Gastroesophageal sphincter (tissue), 4 donors: ENCODE results near the gene SOX8. TPM values are rescaled to one million over a fixed set of nuclear protein-coding genes. Genes with fewer than 3 reads are reported as not detected.

ENCODE experiments used
- ATAC-seq: fragments of 150-250 bp; one replicate; pipeline ENCODE4 v1.9.1; 2016; ENCODE audit warnings: mild to moderate bottlenecking, moderate library complexity
- H3K27ac ChIP-seq, 4 donors: fragments of 200-600 bp; sonication (generic) in 3 of 4; 1 replicate in 3 of 4; 2 replicates in 1 of 4; pipeline ENCODE4 v1.5.1; 2016 to 2019
- H3K27me3 ChIP-seq: fragments of 200-600 bp; sonication (generic); one replicate; pipeline ENCODE4 v1.5.1; 2019
- H3K36me3 ChIP-seq, 2 donors: fragments of 200-600 bp; sonication (generic); one replicate each; pipeline ENCODE4 v1.5.1; 2019; ENCODE audit warnings: control low read depth in 1 of 2
- H3K4me1 ChIP-seq, 3 donors: fragments of 200-600 bp; sonication (generic); 1 replicate in 2 of 3; 2 replicates in 1 of 3; pipeline ENCODE4 v1.5.1; 2016 to 2019; ENCODE audit warnings: control low read depth in 2 of 3
- H3K4me3 ChIP-seq, 2 donors: fragments of 200-600 bp; sonication (generic); one replicate each; pipeline ENCODE4 v1.5.1; 2019; ENCODE audit warnings: mild to moderate bottlenecking in 1 of 2, moderate library complexity in 1 of 2
- H3K9me3 ChIP-seq, 3 donors: fragments of 200-600 bp; sonication (generic); one replicate each; pipeline ENCODE4 v1.5.1; 2017 to 2019; ENCODE audit warnings: control low read depth in 2 of 3
- CTCF ChIP-seq, 4 experiments: fragments of 200-600 bp in 2 of 4; fragments of 450-650 bp in 2 of 4; sonication (generic) in 1 of 4; IDR thresholded peaks; one replicate each; pipeline ENCODE4 v1.5.1; 2017 to 2019; ENCODE audit warnings: antibody characterized with exemption in 4 of 4, mild to moderate bottlenecking in 2 of 4, moderate library complexity in 2 of 4
- EP300 ChIP-seq: sonication (generic); formaldehyde crosslinking; IDR thresholded peaks from one replicate; pipeline ENCODE4 v1.6.1; 2017; ENCODE audit warnings: antibody characterized with exemption, mild to moderate bottlenecking
- POLR2A ChIP-seq, 2 donors: fragments of 450-650 bp; IDR thresholded peaks; one replicate each; pipeline ENCODE4 v1.6.1; 2017; ENCODE audit warnings: antibody characterized with exemption in 2 of 2, mild to moderate bottlenecking in 2 of 2, moderate library complexity in 1 of 2
- POLR2AphosphoS5 ChIP-seq: sonication (generic); formaldehyde crosslinking; IDR thresholded peaks from one replicate; pipeline ENCODE4 v1.6.1; 2017; ENCODE audit warnings: antibody characterized with exemption
- WGBS, 2 donors: methylation state at CpG; one replicate each; pipeline ENCODE4 v1.1.5; 2018; ENCODE audit warnings: low coverage in 1 of 2; 5-methylcytosine and 5-hydroxymethylcytosine counted together
- total RNA-seq, 4 donors: library from RNA; depleted of rRNA; stranded (reverse); fragments of >200 nt; gene quantifications; one replicate each; pipeline ENCODE4 v1.1.0, GENCODE V29; 2016

The SOX8 gene
- total RNA-seq, 4 donors from 2014 or later, result 2.0 to 4.5 (median 3.6) TPM

GRCh38 chr16:964356-965035 lies 17.1 kb upstream of the SOX8 start:
- H3K36me3 ChIP-seq, result peaks cover 0 to 43% of the 10 kb centered on the region in 2 donors
- H3K4me3 ChIP-seq, result no peak overlapping the region
- H3K27ac ChIP-seq, result no peak overlapping the region
- TF ChIP-seq CTCF (IDR thresholded peaks at IDR 0.05) (no peak), EP300 (no peak), POLR2AphosphoS5 (no peak), POLR2A (IDR thresholded peaks at IDR 0.05) (no peak)
- 80 to 90% methylated on average over 6 to 19 of the region's 27 CpGs for WGBS, 2 donors
- H3K27me3 ChIP-seq, result no peaks in the 10 kb centered on the region
- ATAC-seq, result no peak
- peaks cover 0 to 17% (median 3%) of the 10 kb centered on the region in 3 donors for H3K4me1 ChIP-seq
- H3K9me3 ChIP-seq, result no peaks in the 10 kb centered on the region

- Histone ChIP-seq H3K9me3 (no peaks in the 10 kb centered on the region), H3K27ac (no peak overlapping the region), H3K36me3 (peaks cover 0 to 38% of the 10 kb centered on the region in 2 donors), H3K4me3 (no peak overlapping the region), H3K4me1 (peaks cover 0 to 22% (median 9%) of the 10 kb centered on the region in 3 donors), H3K27me3 (no peaks in the 10 kb centered on the region)
- no peak for TF ChIP-seq POLR2A (IDR thresholded peaks at IDR 0.05)
- no peak for TF ChIP-seq CTCF (IDR thresholded peaks at IDR 0.05)
- TF ChIP-seq EP300, result no peak
- TF ChIP-seq POLR2AphosphoS5, result no peak
- ATAC-seq, result no peak
- 92 to 94% methylated on average over 5 to 6 of the region's 13 CpGs for WGBS, 2 donors
Observed at GRCh38 chr16:965036-965395, 16.6 kb upstream of the SOX8 start.

GRCh38 chr16:965487-965886 lies 16.1 kb upstream of the SOX8 start:
- no peak overlapping the region for H3K4me3 ChIP-seq
- no peak for TF ChIP-seq POLR2A (IDR thresholded peaks at IDR 0.05)
- no peak for TF ChIP-seq EP300
- TF ChIP-seq POLR2AphosphoS5, result no peak
- 60 to 98% methylated on average over 1 to 3 of the region's 4 CpGs for WGBS, 2 donors
- H3K9me3 ChIP-seq, result no peaks in the 10 kb centered on the region
- no peak for ATAC-seq
- H3K27ac ChIP-seq, result no peak overlapping the region
- no peaks in the 10 kb centered on the region for H3K27me3 ChIP-seq
- H3K4me1 ChIP-seq, result peaks cover 0 to 25% (median 9%) of the 10 kb centered on the region in 3 donors
- H3K36me3 ChIP-seq, result peaks cover 0 to 38% of the 10 kb centered on the region in 2 donors

GRCh38 chr16:966035-966434 lies 15.5 kb upstream of the SOX8 start:
- H3K36me3 ChIP-seq, result peaks cover 0 to 38% of the 10 kb centered on the region in 2 donors
- H3K27ac ChIP-seq, result no peak overlapping the region
- no peak for ATAC-seq
- no peak overlapping the region for H3K4me3 ChIP-seq
- H3K9me3 ChIP-seq, result no peaks in the 10 kb centered on the region
- WGBS, 2 donors, result 90% methylated on average over 2 of the region's 18 CpGs; no CpG with 5 or more reads in 1 of the 2 donors
- H3K4me1 ChIP-seq, result peaks cover 0 to 26% (median 9%) of the 10 kb centered on the region in 3 donors
- TF ChIP-seq CTCF (IDR thresholded peaks at IDR 0.05), result no peak
- TF ChIP-seq EP300, result no peak
- TF ChIP-seq POLR2AphosphoS5, result no peak
- TF ChIP-seq POLR2A (IDR thresholded peaks at IDR 0.05), result no peak
- no peaks in the 10 kb centered on the region for H3K27me3 ChIP-seq

DNA sequence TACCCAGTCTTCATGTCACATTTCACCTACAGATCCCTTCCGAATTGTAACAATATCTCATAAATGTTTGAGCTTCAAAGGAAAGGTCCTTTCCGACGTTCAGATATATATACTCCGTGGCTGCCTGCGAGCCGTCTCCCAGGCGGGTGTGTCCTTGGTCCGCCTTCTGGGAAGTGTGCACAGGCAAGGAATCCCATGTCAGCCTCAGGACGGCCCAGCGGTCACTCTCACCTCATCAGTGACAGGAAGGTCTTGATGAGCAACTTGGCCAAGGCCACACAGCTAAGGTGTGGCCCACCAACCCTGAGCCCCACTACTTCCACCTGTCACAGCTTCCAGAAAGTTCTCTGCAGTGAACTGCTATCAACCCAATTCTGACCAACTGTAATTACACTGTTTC lies 15.1 kb upstream of the SOX8 start:
- H3K27me3 ChIP-seq, result no peaks in the 10 kb centered on the region
- WGBS, 2 donors, result 93% methylated on average over 9 of the region's 10 CpGs; no CpG with 5 or more reads in 1 of the 2 donors
- H3K4me1 ChIP-seq, result peaks cover 0 to 30% (median 9%) of the 10 kb centered on the region in 3 donors
- H3K9me3 ChIP-seq, result no peaks in the 10 kb centered on the region
- H3K27ac ChIP-seq, result no peak overlapping the region
- ATAC-seq, result no peak
- TF ChIP-seq CTCF (IDR thresholded peaks at IDR 0.05) (no peak), POLR2AphosphoS5 (no peak), POLR2A (IDR thresholded peaks at IDR 0.05) (no peak), EP300 (no peak)
- H3K36me3 ChIP-seq, result peaks cover 0 to 38% of the 10 kb centered on the region in 2 donors
- H3K4me3 ChIP-seq, result no peak overlapping the region
